A549 (cell line): Measurements from ENCODE around the gene SCPEP1. TPM values are rescaled to one million over a fixed set of nuclear protein-coding genes. Genes with fewer than 3 reads are reported as not detected.

ENCODE experiments used
- ATAC-seq, 2 experiments: fragments of 200-7000 bp in 1 of 2; fragments of >200 bp in 1 of 2; cut with Nextera tagmentation in 1 of 2; cut with Tn5 transposase in 1 of 2; 3 replicates each; pipeline versions ENCODE4 v1.8.0 to v1.9.1; 2018 to 2020; ENCODE audit warnings: mild to moderate bottlenecking in 1 of 2, moderate library complexity in 1 of 2
- CTCF ChIA-PET: fragments of 300-600 bp; sonication (Branson Sonifier 250); formaldehyde crosslinking; extraction: SDS; loops from one replicate; lab custom pipeline; 2021; ENCODE audit warnings: antibody characterized with exemption, inconsistent platforms; lab: Yijun Ruan, JAX
- POLR2A ChIA-PET: fragments of 350-600 bp; formaldehyde crosslinking; extraction: SDS; loops from one replicate; lab custom pipeline; 2021; ENCODE audit warnings: antibody characterized with exemption, inconsistent platforms; lab: Yijun Ruan, JAX
- DNase-seq, 2 experiments: peaks; one replicate each; pipeline versions ENCODE4 v3.0.0 to v3.0.0-alpha.2; 2011 to 2016; ENCODE audit warnings: low read depth in 1 of 2, low spot score in 1 of 2
- FAIRE-seq: peaks from 2 replicates; lab custom pipeline; 2011; peaks lifted over from hg19 to GRCh38; lab: Jason Lieb, UNC
- H3K27ac ChIP-seq, 2 experiments: fragments of >200 bp; sonication (Bioruptor Twin); formaldehyde crosslinking; 3 replicates each; pipeline ENCODE4 v1.5.1; 2016 to 2017
- H3K4me1 ChIP-seq: fragments of >200 bp; sonication (Bioruptor Twin); formaldehyde crosslinking; 3 replicates; pipeline ENCODE4 v1.6.1; 2016
- H3K4me2 ChIP-seq: fragments of >200 bp; sonication (Bioruptor Twin); formaldehyde crosslinking; 3 replicates; pipeline ENCODE4 v1.6.1; 2016
- H3K4me3 ChIP-seq: fragments of >200 bp; sonication (Bioruptor Twin); formaldehyde crosslinking; 3 replicates; pipeline ENCODE4 v1.5.1; 2016
- H3K9me3 ChIP-seq: fragments of >200 bp; sonication (Bioruptor Twin); formaldehyde crosslinking; 3 replicates; pipeline ENCODE4 v1.6.1; 2016
- BHLHE40 ChIP-seq: IDR thresholded peaks from 2 replicates; pipeline ENCODE4 v1.6.1; 2012; ENCODE audit warnings: low read depth, low read length, inconsistent platforms
- CBX8 ChIP-seq: fragments of 200-600 bp; sonication (generic); IDR thresholded peaks from 2 replicates; pipeline ENCODE4 v1.6.1; 2016
- CEBPB ChIP-seq, 2 experiments: fragments of >200 bp in 1 of 2; sonication (Bioruptor Twin) in 1 of 2; formaldehyde crosslinking in 1 of 2; IDR thresholded peaks; 2 replicates each; pipeline ENCODE4 v1.6.1; 2012 to 2016
- CHD4 ChIP-seq: fragments of 200-600 bp; sonication (generic); IDR thresholded peaks from 2 replicates; pipeline ENCODE4 v1.6.1; 2016; ENCODE audit warnings: antibody characterized with exemption, mild to moderate bottlenecking, borderline replicate concordance
- EHF ChIP-seq: fragments of 250-450 bp; sonication (Bioruptor Pico); IDR thresholded peaks from 2 replicates; pipeline ENCODE4 v1.5.0; 2020; ENCODE audit warnings: mild to moderate bottlenecking
- FOSB ChIP-seq: fragments of 250-450 bp; sonication (Bioruptor Pico); IDR thresholded peaks from 2 replicates; pipeline ENCODE4 v1.5.0; 2020; ENCODE audit warnings: mild to moderate bottlenecking, moderate library complexity
- FOXS1 ChIP-seq: fragments of 250-450 bp; sonication (Bioruptor Pico); IDR thresholded peaks from 2 replicates; pipeline ENCODE4 v1.5.0; 2020; ENCODE audit warnings: mild to moderate bottlenecking, moderate library complexity
- GATA3 ChIP-seq: IDR thresholded peaks from 2 replicates; pipeline ENCODE4 v1.6.1; 2012; ENCODE audit warnings: borderline replicate concordance
- HDAC2 ChIP-seq: fragments of 200-600 bp; sonication (generic); IDR thresholded peaks from 2 replicates; pipeline ENCODE4 v1.6.1; 2016
- HEYL ChIP-seq: fragments of 250-450 bp; sonication (Bioruptor Pico); IDR thresholded peaks from 2 replicates; pipeline ENCODE4 v1.8.0; 2021; ENCODE audit warnings: mild to moderate bottlenecking, moderate library complexity
- HOXB13 ChIP-seq: fragments of 250-450 bp; sonication (Bioruptor Pico); IDR thresholded peaks from 2 replicates; pipeline ENCODE4 v1.5.0; 2020; ENCODE audit warnings: low read depth, mild to moderate bottlenecking, moderate library complexity
- MAFK ChIP-seq: fragments of 450-650 bp; IDR thresholded peaks from 2 replicates; pipeline ENCODE4 v1.6.1; 2014; ENCODE audit not compliant: partially characterized antibody
- MAX ChIP-seq: IDR thresholded peaks from 2 replicates; pipeline ENCODE4 v1.6.1; 2012
- MYC ChIP-seq: IDR thresholded peaks from 2 replicates; pipeline ENCODE4 v1.6.1; 2012; ENCODE audit warnings: mild to moderate bottlenecking, inconsistent platforms, low read length, improper control_type of control experiment, borderline replicate concordance
- NFE2L2 ChIP-seq: fragments of 150-350 bp; conservative IDR thresholded peaks from 2 replicates; pipeline ENCODE4 v1.6.1; 2014; ENCODE audit warnings: low read length
- POLR2AphosphoS2 ChIP-seq: conservative IDR thresholded peaks from 2 replicates; pipeline ENCODE4 v1.6.1; 2012; ENCODE audit warnings: low read length, improper control_type of control experiment, inconsistent platforms
- REST ChIP-seq: fragments of 200-600 bp; sonication (generic); IDR thresholded peaks from 2 replicates; pipeline ENCODE4 v1.6.1; 2016; ENCODE audit warnings: antibody characterized with exemption, mild to moderate bottlenecking, moderate library complexity
- RNF2 ChIP-seq: fragments of 200-600 bp; sonication (generic); IDR thresholded peaks from 2 replicates; pipeline ENCODE4 v1.6.1; 2016; ENCODE audit warnings: low read depth, mild to moderate bottlenecking, antibody characterized with exemption, moderate library complexity, borderline replicate concordance
- TP53 ChIP-seq: fragments of 250-450 bp; sonication (Bioruptor Pico); IDR thresholded peaks from 2 replicates; pipeline ENCODE4 v1.5.0; 2021; ENCODE audit warnings: mild to moderate bottlenecking, moderate library complexity
- ZC3H11A ChIP-seq: fragments of 450-650 bp; IDR thresholded peaks from 2 replicates; pipeline ENCODE4 v1.6.1; 2014; ENCODE audit warnings: antibody characterized with exemption, mild to moderate bottlenecking
- ZSCAN20 ChIP-seq: fragments of 250-450 bp; sonication (Bioruptor Pico); IDR thresholded peaks from 2 replicates; pipeline ENCODE4 v1.8.0; 2022; ENCODE audit warnings: mild to moderate bottlenecking, moderate library complexity
- WGBS: methylation state at CpG from one replicate; pipeline ENCODE4 v1.1.6; 2017; ENCODE audit errors: missing lambda C conversion rate; 5-methylcytosine and 5-hydroxymethylcytosine counted together
- polyA plus RNA-seq, 4 experiments: library from polyadenylated mRNA; depleted of rRNA in 3 of 4; stranded (reverse); fragments of >200 nt; fragmentation: RNase III in 1 of 4; extraction: RNeasy Plus Mini Kit Qiagen cat#74134 plus additional on column Dnase treatment in 1 of 4; gene quantifications; 2 replicates in 3 of 4; 3 replicates in 1 of 4; pipeline ENCODE4 v1.2.3, GENCODE V29; 2011 to 2017
- TF ChIP-seq, protein P1 (sequence below): fragments of 450-650 bp; IDR thresholded peaks from 2 replicates; pipeline ENCODE4 v1.6.1; 2014; ENCODE audit warnings: antibody characterized with exemption

Gene SCPEP1
- polyA plus RNA-seq, 2 of the 4 experiments (the other 2 are of a cell fraction): 44.5 to 45.0 TPM

- POLR2A ChIA-PET: no interaction called here
- Histone ChIP-seq H3K4me3 (no peak overlapping the region), H3K4me2 (no peak overlapping the region), H3K4me1 (0 out of 3 replicates have a peak, but pooled peaks cover 6% of the 10 kb centered on the region), H3K27ac (no peak overlapping the region), H3K9me3 (no peaks in the 10 kb centered on the region)
- DNase-seq (no peak), FAIRE-seq (no peak), ATAC-seq (no peak)
- WGBS: 44% methylated on average over 7 of the region's 7 CpGs
- TF ChIP-seq MAFK (peak; percentile 28), FOXS1 (CRISPR knock-in tag) (no peak)
- CTCF ChIA-PET: interaction anchor here (0.6 to 1.9 kb wide), 9 partner anchors 10 to 686 kb away, joined by 3 to 5 read pairs (median 3); no protein-coding TSS in a partner anchor
These were observed 33.6 kb downstream of the SCPEP1 start for GRCh38 chr17:57011491-57012015.

GRCh38 chr17:57016071-57016763 lies 38.3 kb downstream of the SCPEP1 start:
- no peak for TF ChIP-seq MYC
- TF ChIP-seq HDAC2: no peak
- no peak for TF ChIP-seq CEBPB (IDR thresholded peaks at IDR 0.05)
- no peak for TF ChIP-seq NFE2L2
- no peak for TF ChIP-seq FOSB
- no peak for TF ChIP-seq MAFK
- TF ChIP-seq, protein P1, sequence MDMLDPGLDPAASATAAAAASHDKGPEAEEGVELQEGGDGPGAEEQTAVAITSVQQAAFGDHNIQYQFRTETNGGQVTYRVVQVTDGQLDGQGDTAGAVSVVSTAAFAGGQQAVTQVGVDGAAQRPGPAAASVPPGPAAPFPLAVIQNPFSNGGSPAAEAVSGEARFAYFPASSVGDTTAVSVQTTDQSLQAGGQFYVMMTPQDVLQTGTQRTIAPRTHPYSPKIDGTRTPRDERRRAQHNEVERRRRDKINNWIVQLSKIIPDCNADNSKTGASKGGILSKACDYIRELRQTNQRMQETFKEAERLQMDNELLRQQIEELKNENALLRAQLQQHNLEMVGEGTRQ: no peak
- TF ChIP-seq ZSCAN20 (CRISPR knock-in tag): no peak
- TF ChIP-seq GATA3: no peak
- no peak for TF ChIP-seq MAX
- no peak for TF ChIP-seq CHD4
- Histone ChIP-seq H3K27ac (no peak overlapping the region), H3K4me3 (no peak overlapping the region), H3K9me3 (no peaks in the 10 kb centered on the region), H3K4me2 (no peak overlapping the region), H3K4me1 (peaks cover 2% of the 10 kb centered on the region)
- ATAC-seq (no peak), FAIRE-seq (no peak), DNase-seq (no peak)
- WGBS: 62% methylated on average over 6 of the region's 6 CpGs
- ChIA-PET CTCF (no interaction called here), POLR2A (no interaction called here)

- 31% methylated on average over 3 of the region's 3 CpGs for WGBS
- DNase-seq (no peak), ATAC-seq (no peak), FAIRE-seq (no peak)
- Histone ChIP-seq H3K4me3 (no peak overlapping the region), H3K4me1 (peaks cover 7% of the 10 kb centered on the region), H3K4me2 (no peak overlapping the region), H3K27ac (no peak overlapping the region), H3K9me3 (no peaks in the 10 kb centered on the region)
- CTCF ChIA-PET: no interaction called here
- TF ChIP-seq BHLHE40 (no peak), ZC3H11A (no peak), HEYL (CRISPR knock-in tag) (no peak), POLR2AphosphoS2 (no peak), TP53 (no peak), MAFK (no peak), REST (no peak), EHF (CRISPR knock-in tag) (no peak), HDAC2 (no peak), HOXB13 (no peak), FOSB (no peak), RNF2 (no peak), CBX8 (no peak)
- POLR2A ChIA-PET: no interaction called here
These were observed 38.8 kb downstream of the SCPEP1 start for GRCh38 chr17:57016764-57017116.
